ENCODE measurements around the gene ARL14EPL. TPM values are rescaled to one million over a fixed set of nuclear protein-coding genes. Genes with fewer than 3 reads are reported as not detected.
"Not testable (repeated sequence)": the region's sequence is repeated elsewhere in the genome, so short reads cannot be mapped to it uniquely, and the experiment has no call there.

The ARL14EPL gene
- polyA plus RNA-seq, 3 donors = not detected

DNA sequence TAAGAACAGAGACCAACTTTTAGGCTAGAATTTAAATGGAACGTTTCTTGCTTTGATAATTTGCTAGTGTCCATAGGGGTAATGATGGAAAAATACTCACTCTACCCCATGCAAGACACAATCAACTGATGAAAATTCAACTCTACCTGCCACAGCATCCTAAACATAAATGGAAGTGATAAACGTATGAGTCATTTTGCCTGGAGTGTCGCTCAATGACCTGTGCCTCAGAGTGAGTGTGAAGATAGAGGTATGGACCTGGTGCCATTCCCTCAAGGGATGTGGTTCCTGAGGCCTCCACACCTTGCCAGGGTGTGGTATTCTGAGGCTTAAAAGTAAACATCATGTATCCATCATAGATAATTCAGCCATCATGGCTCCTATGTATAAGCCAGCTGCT lies 14.0 kb downstream of the ARL14EPL start:
- no peak for DNase-seq (ENCODE audit: low read depth in 3 of 3, low spot score in 2 of 3)

GRCh38 chr5:116046823-116047222 lies 14.6 kb downstream of the ARL14EPL start:
- no peak for DNase-seq (ENCODE audit: low read depth in 3 of 3, low spot score in 2 of 3)

- DNase-seq (ENCODE audit: low read depth in 3 of 3, low spot score in 2 of 3) = no peak
These were observed 26.2 kb downstream of the ARL14EPL start for GRCh38 chr5:116058346-116058936.

DNA sequence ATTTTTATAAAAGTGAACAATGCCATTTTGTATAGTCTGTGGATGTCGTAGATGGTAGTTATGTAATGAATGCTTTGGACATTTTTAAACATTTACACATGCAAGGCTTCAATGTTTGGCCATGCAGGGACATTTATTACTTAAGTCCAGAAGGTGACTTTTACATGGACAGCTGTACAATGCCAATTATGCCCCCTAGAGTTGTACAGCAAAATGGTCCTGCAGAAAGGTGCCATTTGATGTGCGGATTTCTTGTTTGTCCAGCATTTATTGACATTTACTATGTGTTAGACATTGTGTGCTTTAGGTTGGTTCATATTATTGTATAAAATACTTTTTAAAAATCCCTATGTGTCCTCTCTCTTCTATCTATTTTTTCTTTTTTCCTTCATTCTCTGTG lies 30.1 kb downstream of the ARL14EPL start:
- no peak for DNase-seq (ENCODE audit: low read depth in 3 of 3, low spot score in 2 of 3)

DNA sequence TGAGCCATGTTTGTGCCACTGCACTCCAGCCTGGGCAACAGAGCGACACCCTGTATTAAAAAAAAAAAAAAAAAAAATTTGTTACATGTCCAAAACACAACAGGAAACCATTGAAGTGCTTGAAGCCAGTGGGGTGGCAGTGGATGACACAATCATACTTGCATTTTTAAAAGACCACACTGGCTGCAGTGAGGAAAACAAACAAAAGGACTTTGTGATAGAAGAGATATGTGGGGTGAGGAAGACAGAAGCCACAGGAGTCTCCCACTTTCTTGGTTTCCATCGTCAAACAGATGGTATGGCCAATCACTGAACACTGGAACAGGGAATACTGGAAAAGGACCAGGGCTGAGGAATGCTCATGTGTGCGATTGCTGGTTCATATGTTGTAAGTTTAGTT lies 31.7 kb downstream of the ARL14EPL start:
- no peak for DNase-seq (ENCODE audit: low read depth in 3 of 3, low spot score in 2 of 3)

DNA sequence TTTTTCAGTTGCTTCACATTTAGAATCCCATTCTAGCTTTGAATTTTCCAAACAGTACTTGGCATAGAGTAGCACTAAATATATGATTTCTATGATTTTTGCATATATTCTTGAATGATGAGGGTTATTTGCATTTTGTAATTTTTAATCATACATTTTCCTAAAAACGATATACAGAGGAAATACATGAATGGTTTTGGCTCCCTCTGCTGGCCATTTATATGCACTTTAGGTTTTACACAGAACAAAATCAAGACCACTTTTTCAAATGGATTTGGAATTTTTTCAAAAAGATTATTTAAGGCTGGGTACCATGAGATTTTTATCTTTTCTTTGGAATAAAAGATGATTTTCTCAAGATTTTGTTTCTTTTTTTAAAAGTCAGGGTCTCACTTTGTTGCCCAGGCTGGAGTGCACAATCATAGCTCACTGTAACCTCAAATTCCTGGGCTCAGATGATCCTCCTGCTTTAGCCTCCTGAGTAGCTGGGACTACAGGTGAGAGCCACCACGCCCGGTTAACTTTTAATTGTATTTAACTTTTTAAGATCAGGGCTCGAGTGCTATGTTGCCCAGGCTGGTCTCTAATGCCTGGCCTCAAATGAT lies 35.9 kb downstream of the ARL14EPL start:
- peak; percentile 26 to 39 (median 33) for DNase-seq (ENCODE audit: low read depth in 3 of 3, low spot score in 2 of 3)

- no peak for DNase-seq (ENCODE audit: low read depth in 3 of 3, low spot score in 2 of 3)
These were observed 38.9 kb downstream of the ARL14EPL start for GRCh38 chr5:116071211-116071610.

DNA sequence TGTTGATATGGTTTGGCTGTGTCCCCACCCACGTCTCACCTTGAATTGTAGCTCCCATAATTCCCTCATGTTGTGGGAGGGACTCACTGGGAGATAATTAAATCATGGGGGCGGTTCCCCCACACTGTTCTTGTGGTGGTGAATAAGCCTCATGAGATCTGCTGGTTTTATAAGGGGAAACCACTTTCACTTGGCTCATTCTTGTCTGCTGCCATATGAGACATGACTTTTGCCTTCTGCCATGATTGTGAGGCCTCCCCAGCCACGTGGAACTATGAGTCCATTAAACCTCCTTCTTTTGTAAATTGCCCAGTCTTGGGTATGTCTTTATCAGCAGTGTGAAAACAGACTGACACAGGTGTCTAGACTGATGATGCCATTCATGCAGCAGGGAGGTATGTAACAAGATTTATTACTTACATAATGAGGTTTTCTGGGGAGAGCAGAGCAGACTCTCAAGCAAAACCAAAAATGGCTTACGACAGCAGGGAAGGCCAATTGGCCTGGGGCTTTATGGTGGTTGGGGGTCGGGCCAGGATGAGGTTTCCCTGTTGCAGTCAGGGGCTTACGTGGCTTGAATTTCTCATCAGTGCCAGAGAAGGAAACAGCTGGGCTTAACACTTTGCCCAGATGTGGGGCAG lies 43.0 kb downstream of the ARL14EPL start:
- no peak for DNase-seq (ENCODE audit: low read depth in 3 of 3, low spot score in 2 of 3)

DNA sequence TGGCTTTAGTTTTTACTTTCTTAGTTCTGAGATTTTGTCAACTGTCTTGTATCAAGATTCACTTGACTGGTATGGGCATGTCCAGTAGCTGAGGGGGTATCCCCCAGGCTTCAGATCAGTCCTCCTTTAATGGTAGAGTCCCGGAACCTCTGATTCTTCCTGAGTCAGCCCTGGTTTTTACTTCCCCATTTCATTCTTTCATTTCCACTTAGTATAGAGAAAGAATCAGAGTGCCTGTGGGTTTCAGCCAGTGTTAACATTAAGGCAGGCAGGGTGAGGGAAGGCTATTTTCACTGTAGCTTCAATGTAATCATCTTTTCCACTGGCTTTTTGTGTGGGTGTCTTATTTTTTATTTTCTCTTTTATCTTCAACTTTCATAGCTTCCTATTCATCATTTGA lies 44.2 kb downstream of the ARL14EPL start:
- DNase-seq (ENCODE audit: low read depth in 3 of 3, low spot score in 2 of 3) = no peak

GRCh38 chr5:116078199-116078598 lies 45.9 kb downstream of the ARL14EPL start:
- DNase-seq (ENCODE audit: low read depth in 3 of 3, low spot score in 2 of 3) = no peak

DNA sequence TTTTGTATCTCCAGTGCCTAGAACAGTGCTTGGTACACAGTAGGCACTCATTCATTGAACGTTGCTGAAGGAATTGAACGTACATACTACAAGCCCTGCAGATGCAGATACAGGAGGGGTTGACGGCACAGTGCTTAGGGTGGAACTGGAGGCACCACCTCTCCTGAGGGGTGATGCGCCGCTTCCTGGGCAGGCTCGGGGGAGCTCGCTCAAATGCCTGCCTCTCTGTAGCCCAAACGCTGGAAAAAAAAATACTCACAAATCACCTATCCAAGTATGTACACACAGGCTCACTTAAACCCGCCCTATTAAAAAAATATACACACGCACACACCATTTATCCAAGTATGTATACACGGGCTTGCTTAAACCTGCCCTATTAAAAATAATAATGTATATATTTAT lies 52.0 kb downstream of the ARL14EPL start:
- peak in 1 of 3 donors; percentile 24 for DNase-seq (ENCODE audit: low read depth in 3 of 3, low spot score in 2 of 3)

GRCh38 chr5:116084871-116085715 lies 52.8 kb downstream of the ARL14EPL start, which contains the start of gene COMMD10:
Gene COMMD10, plus strand, starts transcription at chr5:116085025.
- DNase-seq (ENCODE audit: low read depth in 3 of 3, low spot score in 2 of 3) = peak; percentile 73 to 79 (median 75)

DNA sequence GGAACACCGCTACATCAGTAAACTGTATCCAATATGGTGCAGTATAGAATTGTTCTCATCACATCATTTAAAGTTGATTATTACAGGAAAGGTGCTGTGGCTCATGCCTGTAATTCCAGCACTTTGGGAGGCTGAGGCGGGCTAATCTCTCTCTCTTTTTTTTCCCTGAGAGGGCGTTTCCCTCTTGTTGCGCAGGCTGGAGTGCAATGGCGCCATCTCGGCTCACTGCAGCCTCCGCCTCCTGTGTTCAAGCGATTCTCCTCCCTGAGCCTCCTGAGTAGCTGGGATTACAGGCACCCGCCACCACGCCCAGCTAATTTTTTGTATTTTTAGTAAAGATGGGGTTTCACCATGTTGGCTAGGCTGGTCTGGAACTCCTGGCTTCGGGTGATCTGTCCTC lies 54.0 kb downstream of the ARL14EPL start:
- DNase-seq (ENCODE audit: low read depth in 3 of 3, low spot score in 2 of 3) = not testable (repeated sequence)

DNA sequence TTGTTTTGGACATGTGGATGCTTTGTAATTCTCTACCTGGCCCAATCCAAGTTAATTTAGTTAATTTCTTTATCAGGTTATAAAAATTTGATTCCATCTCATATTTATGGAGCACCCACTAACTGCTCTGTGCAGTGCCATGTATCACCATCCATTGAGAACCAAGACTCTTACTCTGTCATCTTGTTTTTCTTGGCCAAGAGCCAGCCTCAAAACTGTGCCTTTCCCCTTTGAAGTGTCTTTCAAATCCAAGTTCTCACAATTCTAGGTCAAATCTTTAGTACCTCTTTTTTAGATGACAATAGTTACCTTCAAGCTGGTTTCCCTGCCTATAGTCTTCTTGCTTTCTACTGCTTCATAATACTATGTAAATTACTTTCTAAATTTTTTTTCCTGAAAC lies 55.8 kb downstream of the ARL14EPL start:
- no peak for DNase-seq (ENCODE audit: low read depth in 3 of 3, low spot score in 2 of 3)

- DNase-seq (ENCODE audit: low read depth in 3 of 3, low spot score in 2 of 3) = no peak
These were observed 58.0 kb downstream of the ARL14EPL start for GRCh38 chr5:116090302-116090701.

DNA sequence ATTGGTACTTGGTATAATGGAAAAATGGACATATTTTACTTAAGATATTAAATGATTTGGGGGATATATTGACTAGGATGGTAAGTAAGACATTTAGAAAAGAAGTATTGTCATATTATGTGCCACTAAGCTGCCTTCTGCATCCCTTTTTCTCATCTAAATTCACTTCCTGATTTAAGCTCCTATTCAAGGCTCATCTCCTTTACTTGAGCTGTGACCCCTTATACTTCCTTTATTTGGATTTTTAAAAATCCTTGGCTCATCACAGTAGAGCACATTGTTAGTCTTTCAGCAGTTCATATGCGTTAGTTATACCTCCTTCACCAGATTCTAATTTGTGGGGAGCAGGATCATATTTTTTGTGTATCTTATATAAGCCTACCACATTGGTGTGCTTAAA lies 59.1 kb downstream of the ARL14EPL start:
- no peak for DNase-seq (ENCODE audit: low read depth in 3 of 3, low spot score in 2 of 3)

GRCh38 chr5:116097301-116097700 lies 65.0 kb downstream of the ARL14EPL start:
- no peak for DNase-seq (ENCODE audit: low read depth in 3 of 3, low spot score in 2 of 3)

DNA sequence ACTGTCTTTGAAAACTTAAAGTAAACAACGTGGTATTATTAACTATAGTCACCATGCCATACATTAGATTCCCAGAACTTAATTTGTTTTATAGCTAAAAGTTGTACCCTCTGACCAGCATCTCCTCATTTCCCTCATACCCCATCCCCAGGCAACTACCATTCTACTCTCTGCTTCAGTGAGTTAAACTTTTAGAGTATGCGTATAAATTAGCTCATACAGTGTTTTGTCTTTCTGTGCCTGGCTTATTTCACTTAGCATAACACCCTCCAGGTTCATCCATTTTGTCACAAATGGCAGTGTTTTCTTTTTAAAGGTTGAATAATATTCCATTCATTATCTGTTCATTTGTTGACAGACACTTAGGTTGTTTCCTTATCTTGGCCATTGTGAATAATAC lies 66.7 kb downstream of the ARL14EPL start:
- no peak for DNase-seq (ENCODE audit: low read depth in 3 of 3, low spot score in 2 of 3)

- DNase-seq (ENCODE audit: low read depth in 3 of 3, low spot score in 2 of 3) = not testable (repeated sequence)
These were observed 72.7 kb downstream of the ARL14EPL start for GRCh38 chr5:116104941-116105340.

Measured in right renal cortex interstitium (tissue), 3 donors.